Measurements from ENCODE around the gene EPPIN.

The EPPIN gene

DNA sequence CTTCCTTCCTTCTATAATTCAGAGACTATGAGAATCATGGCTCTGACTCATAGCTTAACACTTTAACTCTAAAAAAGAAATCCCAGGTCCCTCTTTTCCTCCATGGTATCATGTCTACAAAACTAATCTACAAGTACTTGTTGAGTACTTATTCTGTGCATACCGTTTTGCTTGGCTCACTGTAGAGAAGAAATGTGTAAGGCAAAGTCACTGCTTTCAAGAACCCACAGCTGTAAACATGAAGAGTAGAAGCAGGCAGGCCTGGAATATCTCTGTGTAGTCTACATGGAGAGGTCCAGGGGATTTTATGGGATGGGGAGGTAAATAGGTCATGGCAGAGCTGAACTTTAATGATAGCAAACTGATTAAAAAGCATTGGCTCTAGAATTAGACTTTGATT, 45.6 kb downstream of the EPPIN start:
- H3K36me3 Mint-ChIP-seq (ENCODE audit: low read depth) = no peaks in the 10 kb centered on the region
- H3K4me3 Mint-ChIP-seq = no peak overlapping the region
- TF ChIP-seq, protein P1, sequence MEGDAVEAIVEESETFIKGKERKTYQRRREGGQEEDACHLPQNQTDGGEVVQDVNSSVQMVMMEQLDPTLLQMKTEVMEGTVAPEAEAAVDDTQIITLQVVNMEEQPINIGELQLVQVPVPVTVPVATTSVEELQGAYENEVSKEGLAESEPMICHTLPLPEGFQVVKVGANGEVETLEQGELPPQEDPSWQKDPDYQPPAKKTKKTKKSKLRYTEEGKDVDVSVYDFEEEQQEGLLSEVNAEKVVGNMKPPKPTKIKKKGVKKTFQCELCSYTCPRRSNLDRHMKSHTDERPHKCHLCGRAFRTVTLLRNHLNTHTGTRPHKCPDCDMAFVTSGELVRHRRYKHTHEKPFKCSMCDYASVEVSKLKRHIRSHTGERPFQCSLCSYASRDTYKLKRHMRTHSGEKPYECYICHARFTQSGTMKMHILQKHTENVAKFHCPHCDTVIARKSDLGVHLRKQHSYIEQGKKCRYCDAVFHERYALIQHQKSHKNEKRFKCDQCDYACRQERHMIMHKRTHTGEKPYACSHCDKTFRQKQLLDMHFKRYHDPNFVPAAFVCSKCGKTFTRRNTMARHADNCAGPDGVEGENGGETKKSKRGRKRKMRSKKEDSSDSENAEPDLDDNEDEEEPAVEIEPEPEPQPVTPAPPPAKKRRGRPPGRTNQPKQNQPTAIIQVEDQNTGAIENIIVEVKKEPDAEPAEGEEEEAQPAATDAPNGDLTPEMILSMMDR (IDR thresholded peaks at IDR 0.05) = no peak
- H3K4me1 Mint-ChIP-seq = no peaks in the 10 kb centered on the region
- H3K9me3 Mint-ChIP-seq = no peaks in the 10 kb centered on the region
- peaks cover 32% of the 10 kb centered on the region for H3K27me3 Mint-ChIP-seq (ENCODE audit: low read depth, poor library complexity)
- H3K27ac Mint-ChIP-seq = no peak overlapping the region
- DNase-seq = no peak

DNA sequence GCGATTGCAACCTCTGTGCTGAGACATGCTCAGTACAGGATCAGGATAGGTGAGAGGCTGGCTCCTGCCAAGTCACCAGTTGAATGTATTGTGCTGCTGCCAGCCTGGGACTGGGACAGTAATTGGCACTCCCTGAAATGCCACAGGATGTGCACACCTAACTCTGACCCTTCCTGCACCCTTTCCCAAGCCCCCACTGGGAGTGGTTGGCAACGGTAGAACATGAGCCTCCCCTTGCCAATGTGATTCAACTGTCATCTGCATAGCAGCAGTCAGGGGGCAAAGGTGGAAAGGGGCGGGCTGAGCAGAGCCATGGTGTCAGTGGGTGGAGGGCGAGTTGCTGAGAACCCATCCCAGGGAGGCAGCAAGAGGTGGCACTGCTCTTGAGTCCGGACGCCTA, 47.2 kb downstream of the EPPIN start:
- Mint-ChIP-seq H3K36me3 (ENCODE audit: low read depth) (no peaks in the 10 kb centered on the region), H3K27me3 (ENCODE audit: low read depth, poor library complexity) (peaks cover 35% of the 10 kb centered on the region)
- TF ChIP-seq, protein P1 (IDR thresholded peaks at IDR 0.05) = no peak

DNA sequence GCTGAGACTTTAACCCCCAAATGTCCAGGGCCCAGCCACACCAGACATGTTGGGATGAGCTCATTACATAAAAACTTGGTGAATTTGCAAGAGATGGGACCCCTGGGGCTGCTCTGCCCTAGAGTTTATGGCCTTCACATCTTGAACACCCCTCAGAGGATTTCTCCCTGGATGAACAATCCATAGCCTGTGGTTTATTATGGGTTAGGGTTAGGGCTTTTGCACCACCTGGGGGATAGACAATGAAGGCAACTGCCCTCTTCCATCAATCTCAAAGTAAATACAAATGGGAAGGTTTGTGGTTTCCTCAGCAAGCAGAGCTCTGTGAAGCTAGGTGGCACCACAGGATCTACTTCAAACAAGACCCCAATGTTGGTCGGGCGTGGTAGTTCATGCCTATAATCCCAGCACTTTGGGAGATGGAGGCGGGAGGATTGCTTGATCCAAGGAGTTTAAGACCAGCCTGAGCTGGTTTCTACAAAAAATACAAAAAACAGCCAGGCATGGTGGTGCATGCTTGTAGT, 49.2 kb downstream of the EPPIN start:
- H3K27ac Mint-ChIP-seq = no peak overlapping the region
- TF ChIP-seq, protein P1 (IDR thresholded peaks at IDR 0.05) = no peak
- H3K4me3 Mint-ChIP-seq = no peak overlapping the region
- H3K27me3 Mint-ChIP-seq (ENCODE audit: low read depth, poor library complexity) = peaks cover 30% of the 10 kb centered on the region
- no peaks in the 10 kb centered on the region for H3K9me3 Mint-ChIP-seq
- DNase-seq = no peak
- no peaks in the 10 kb centered on the region for H3K4me1 Mint-ChIP-seq
- no peaks in the 10 kb centered on the region for H3K36me3 Mint-ChIP-seq (ENCODE audit: low read depth)

More for the DNA sequence above, 47.2 kb downstream of the EPPIN start:
- Mint-ChIP-seq H3K27ac (no peak overlapping the region), H3K9me3 (no peaks in the 10 kb centered on the region), H3K4me3 (no peak overlapping the region), H3K4me1 (no peaks in the 10 kb centered on the region)
- no peak for DNase-seq

DNA sequence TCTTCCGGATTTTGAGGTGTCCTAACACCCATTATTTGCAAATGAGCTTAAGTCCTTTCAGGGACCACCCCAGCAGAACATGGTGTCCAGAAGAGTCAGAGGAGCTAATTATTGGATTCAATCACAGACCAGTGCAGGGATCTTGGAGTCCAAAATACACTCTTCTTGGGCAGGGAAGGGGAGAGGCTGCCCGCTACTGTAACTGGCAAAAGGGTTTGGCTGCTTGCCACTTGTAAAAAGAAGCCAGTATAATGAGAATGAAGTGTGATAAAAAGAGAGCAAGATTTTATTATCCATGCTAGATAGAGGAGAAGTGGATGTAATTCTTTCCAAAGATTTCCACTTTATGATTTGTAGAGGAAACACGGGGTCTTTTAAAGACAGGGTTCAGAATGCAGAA, 51.0 kb downstream of the EPPIN start:
- no peaks in the 10 kb centered on the region for H3K4me1 Mint-ChIP-seq
- no peak for DNase-seq
- TF ChIP-seq, protein P1 (IDR thresholded peaks at IDR 0.05) = no peak
- H3K36me3 Mint-ChIP-seq (ENCODE audit: low read depth) = no peaks in the 10 kb centered on the region
- no peak overlapping the region for H3K27ac Mint-ChIP-seq
- H3K27me3 Mint-ChIP-seq (ENCODE audit: low read depth, poor library complexity) = peaks cover 31% of the 10 kb centered on the region
- no peaks in the 10 kb centered on the region for H3K9me3 Mint-ChIP-seq
- H3K4me3 Mint-ChIP-seq = no peak overlapping the region

DNA sequence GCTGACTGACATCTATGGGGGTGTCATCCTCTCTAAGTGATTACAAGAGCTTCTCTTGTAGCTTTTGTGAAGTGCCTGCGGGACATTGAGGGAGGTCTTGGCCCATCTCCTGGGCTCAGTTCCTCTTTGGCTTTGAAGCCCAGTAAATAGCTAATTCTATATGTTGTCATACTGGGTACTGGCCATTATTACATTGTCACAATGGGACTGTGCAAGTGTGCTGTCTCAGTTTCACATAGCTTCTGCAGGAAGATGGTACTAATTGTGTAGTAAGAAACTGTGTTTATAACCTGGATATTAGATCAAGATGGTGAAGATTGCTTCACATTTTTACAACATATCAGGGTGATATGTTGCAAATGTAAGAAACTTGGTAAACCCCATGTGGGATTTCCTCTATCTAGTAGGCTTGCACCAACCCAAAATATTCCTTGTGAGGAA, 51.7 kb downstream of the EPPIN start:
- no peaks in the 10 kb centered on the region for H3K36me3 Mint-ChIP-seq (ENCODE audit: low read depth)
- no peak overlapping the region for H3K27ac Mint-ChIP-seq
- H3K4me3 Mint-ChIP-seq = no peak overlapping the region
- no peaks in the 10 kb centered on the region for H3K4me1 Mint-ChIP-seq
- H3K27me3 Mint-ChIP-seq (ENCODE audit: low read depth, poor library complexity) = peaks cover 32% of the 10 kb centered on the region
- H3K9me3 Mint-ChIP-seq = no peaks in the 10 kb centered on the region
- no peak for DNase-seq
- TF ChIP-seq, protein P1 (IDR thresholded peaks at IDR 0.05) = no peak

All from nephron progenitor cell (in vitro differentiated cells).